Ramos (cell line): ENCODE measurements around the gene CTNNA2.

Source experiments
- in situ Hi-C: fragments of 300-500 bp; cut with MboI; formaldehyde crosslinking; loops from one replicate; pipeline ENCODE4 v1.14.3; 2022; ENCODE audit warnings: low sequenced_read_pairs; ENCODE audit not compliant: unreplicated experiment

The CTNNA2 gene

GRCh38 chr2:79966882-79967281, 454.0 kb downstream of the CTNNA2 start:
- in situ Hi-C loops = no loop called here

DNA sequence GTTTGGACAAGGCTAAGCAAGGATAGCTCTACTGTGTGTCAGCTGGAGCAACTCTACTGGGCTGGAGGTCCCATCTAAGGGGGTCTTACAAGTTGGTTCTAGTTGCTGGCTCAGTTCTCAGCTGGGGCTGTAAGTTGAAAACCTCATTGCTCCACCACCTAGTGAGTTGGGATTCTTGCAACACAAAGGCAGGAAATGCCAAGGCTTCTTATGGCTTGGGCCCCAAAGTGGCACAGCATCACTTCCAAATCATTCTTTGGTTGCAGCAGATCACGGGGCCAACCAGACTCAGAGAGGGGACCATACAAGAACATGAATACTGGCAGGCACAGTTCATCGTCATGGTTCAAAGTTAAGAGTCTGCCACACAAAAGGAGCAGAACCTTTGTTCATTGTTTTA, 459.0 kb downstream of the CTNNA2 start:
- in situ Hi-C loops = no loop called here

DNA sequence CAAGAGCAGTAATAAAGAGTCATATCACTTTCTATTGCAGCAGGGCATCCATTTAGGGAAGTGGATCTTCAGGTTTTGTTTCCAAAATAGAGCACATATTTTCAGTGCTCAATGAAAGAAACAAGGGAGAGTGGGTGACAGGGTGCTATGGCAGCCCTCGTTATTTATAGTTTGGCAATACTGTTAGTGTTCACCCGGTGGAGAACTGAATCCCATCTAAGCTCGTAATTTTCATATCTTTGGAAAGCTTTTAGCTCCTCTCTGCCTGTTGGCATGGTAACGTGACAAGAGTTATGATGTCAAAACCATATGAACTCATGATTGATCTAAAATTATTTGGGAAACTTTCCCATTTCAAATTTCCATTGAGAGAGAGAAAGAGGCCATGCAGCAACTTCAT, 459.8 kb downstream of the CTNNA2 start:
- in situ Hi-C loops = no loop called here

- in situ Hi-C loops = no loop called here
These were observed 463.1 kb downstream of the CTNNA2 start for GRCh38 chr2:79975791-79976565.

GRCh38 chr2:79977792-79978191, 464.9 kb downstream of the CTNNA2 start:
- in situ Hi-C loops = no loop called here

GRCh38 chr2:79980116-79980515, 467.3 kb downstream of the CTNNA2 start:
- in situ Hi-C loops = no loop called here

DNA sequence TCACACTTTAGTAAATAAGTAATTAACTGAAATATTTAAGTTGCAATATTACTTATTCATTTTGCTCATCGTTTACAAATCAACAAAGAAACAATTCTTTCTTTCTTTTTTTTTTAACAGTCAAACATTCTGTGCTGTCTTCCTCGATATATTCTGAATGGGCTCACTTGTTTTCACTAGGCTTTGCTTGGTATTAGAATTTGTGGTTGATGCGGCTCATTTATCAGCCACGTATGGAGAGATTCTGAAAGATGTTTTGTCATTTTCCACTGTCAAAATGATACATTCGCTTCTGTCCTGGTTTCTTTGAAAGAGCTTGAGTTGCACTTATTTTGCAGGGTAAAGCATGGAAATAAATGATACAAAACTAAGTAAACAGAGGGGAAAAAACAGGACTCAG, 468.0 kb downstream of the CTNNA2 start:
- in situ Hi-C loops = no loop called here

GRCh38 chr2:79981316-79981715, 468.5 kb downstream of the CTNNA2 start:
- in situ Hi-C loops = no loop called here

GRCh38 chr2:79982445-79982844, 469.6 kb downstream of the CTNNA2 start:
- in situ Hi-C loops = no loop called here

DNA sequence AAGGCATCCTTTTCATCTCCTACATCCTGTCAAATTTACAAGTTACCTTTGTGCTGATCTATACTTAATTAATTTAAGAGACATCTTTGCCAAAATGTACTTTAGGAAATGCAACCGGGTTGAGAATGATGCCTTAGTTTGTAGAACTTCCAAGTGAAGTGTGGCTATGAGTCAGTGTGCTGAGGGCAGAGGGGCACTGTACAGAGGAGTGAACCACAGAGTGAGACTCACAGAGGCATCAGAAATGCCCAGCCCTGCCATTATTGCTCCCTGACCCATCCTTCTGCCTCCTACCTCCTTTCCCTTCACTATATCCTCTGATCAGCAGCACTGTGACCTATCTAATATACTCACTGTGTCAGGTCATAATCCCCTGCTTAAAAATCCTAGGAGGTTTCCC, 471.6 kb downstream of the CTNNA2 start:
- in situ Hi-C loops = no loop called here

DNA sequence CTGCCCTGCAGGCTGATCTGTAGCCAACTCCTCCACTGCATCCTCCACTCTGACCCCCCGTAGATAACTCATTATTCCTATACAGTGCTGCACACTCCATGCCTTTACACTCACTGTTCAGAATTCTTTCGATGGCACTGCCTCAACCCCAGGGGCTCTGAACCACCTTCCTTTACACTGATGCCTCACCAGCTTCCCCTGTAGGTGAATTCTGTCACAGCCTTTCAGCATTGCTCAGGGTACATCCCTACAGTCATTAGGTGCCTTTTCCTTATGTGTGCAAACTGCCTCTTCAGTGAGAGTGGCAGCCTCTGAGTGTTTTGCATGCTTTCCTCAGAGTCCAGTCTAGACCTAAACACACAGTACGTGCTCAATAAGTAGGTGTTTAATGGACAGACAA, 472.3 kb downstream of the CTNNA2 start:
- in situ Hi-C loops = no loop called here

DNA sequence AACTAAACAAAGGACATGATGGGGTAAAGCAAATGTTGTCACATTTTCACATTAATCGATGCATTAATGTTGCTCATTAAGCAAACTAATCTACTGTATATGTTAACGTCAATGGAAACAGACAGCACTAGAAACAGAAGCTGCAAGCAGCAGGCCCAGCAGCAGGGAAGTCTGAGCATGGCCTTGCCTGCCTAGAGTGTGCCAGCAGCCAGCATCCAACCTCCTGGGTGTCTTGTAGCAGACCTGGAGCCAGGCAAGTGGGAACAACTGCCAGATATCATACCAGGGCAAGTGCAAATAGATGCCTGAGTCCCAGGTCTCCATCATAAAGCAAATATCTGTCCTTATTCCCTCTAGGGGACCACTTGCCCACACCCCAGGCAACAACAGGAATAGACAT, 472.7 kb downstream of the CTNNA2 start:
- in situ Hi-C loops = no loop called here

DNA sequence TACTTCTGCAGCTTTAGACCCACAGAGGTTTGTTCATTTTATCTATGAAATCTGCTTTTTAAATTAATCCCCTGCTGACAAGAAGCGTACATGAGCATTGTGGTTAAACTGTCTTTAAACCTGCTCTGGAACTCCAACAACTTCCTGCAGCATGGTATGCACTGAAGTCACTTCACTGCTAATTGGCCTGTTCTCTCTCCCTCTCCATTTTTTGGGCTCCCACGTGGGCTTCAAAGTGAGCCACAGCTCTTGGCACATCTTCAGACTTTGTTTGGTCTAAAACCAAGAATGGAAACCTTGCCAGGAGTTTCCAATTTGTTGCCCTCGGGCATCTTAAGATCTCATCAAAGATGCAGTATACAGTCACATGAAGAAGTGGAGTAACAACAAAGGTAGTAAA, 480.3 kb downstream of the CTNNA2 start:
- in situ Hi-C loops = no loop called here

- in situ Hi-C loops = no loop called here
These were observed 481.3 kb downstream of the CTNNA2 start for GRCh38 chr2:79994161-79994560.

DNA sequence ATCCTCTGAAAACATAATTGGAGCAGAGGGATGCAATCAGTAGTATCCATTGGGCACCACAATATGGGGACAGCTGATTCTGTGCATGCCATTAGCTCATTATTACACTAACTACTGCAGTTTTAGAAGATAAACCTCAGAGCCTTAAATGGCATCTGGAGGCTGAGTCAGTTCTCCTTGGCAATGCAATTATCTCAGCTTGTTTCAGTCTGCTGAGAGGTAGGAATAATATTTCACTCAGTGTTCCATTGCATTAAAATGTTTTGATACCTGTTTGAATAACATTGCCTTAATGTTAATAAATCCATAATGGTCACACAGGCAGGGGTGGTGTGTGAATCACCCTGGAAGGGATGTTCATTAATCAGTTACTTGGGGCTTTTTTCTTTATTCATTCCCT, 482.1 kb downstream of the CTNNA2 start:
- in situ Hi-C loops = no loop called here

GRCh38 chr2:79996709-79997108, 483.9 kb downstream of the CTNNA2 start:
- in situ Hi-C loops = no loop called here

GRCh38 chr2:80001701-80002101, 488.9 kb downstream of the CTNNA2 start:
- in situ Hi-C loops = no loop called here

DNA sequence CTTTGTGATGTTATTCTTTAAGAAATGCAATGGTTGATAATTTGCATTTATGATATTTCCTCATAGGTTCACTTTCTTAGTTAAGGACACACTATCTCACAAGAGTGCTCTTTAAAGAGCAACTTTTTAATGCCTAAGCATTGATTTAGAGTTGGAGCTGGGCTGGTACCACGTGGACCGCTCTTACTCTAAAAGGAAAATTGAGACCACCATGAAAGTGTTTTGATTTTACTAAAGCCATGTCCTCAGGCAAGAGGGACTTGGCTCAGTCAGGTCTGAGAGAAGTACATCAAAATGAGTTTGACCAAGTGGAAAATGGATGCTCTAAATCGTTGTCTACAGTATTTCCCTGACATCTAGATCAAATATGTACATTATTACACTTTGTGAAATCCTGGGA, 489.3 kb downstream of the CTNNA2 start:
- in situ Hi-C loops = no loop called here

DNA sequence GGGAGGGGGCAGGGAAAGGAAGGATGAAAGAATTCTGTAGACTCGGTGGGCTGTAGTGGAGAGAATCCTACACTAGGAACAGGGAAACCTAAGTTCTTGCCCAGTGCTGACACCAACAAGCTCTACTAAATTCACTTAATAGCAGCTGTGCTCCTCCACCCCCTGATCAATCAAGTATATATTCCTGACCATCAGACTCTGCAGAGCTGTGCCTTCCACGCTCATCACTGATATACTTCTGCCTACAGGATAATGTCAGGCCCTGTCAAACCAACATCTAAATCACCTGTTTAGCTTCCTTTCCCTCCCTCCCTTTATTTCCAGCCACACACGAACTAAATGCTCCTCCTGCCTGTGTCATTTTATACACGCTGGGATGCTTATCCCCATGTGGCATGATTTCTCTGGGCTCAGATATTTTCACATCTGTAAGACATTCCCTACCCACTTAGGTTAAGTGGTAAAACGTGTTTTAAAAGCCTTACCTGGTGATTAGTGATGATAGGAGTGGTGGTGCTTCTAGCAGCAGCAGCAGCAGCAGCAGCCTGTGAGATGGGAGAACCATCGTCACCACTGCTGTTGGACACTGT, 489.8 kb downstream of the CTNNA2 start:
- in situ Hi-C loops = no loop called here

GRCh38 chr2:80007777-80008503, 495.1 kb downstream of the CTNNA2 start:
- in situ Hi-C loops = no loop called here

- in situ Hi-C loops = no loop called here
These were observed 495.7 kb downstream of the CTNNA2 start for GRCh38 chr2:80008596-80008995.
